ENCODE results near the gene INSM1.
"Not testable (repeated sequence)": the region's sequence is repeated elsewhere in the genome, so short reads cannot be mapped to it uniquely, and the experiment has no call there.

The INSM1 gene, protein sequence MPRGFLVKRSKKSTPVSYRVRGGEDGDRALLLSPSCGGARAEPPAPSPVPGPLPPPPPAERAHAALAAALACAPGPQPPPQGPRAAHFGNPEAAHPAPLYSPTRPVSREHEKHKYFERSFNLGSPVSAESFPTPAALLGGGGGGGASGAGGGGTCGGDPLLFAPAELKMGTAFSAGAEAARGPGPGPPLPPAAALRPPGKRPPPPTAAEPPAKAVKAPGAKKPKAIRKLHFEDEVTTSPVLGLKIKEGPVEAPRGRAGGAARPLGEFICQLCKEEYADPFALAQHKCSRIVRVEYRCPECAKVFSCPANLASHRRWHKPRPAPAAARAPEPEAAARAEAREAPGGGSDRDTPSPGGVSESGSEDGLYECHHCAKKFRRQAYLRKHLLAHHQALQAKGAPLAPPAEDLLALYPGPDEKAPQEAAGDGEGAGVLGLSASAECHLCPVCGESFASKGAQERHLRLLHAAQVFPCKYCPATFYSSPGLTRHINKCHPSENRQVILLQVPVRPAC

DNA sequence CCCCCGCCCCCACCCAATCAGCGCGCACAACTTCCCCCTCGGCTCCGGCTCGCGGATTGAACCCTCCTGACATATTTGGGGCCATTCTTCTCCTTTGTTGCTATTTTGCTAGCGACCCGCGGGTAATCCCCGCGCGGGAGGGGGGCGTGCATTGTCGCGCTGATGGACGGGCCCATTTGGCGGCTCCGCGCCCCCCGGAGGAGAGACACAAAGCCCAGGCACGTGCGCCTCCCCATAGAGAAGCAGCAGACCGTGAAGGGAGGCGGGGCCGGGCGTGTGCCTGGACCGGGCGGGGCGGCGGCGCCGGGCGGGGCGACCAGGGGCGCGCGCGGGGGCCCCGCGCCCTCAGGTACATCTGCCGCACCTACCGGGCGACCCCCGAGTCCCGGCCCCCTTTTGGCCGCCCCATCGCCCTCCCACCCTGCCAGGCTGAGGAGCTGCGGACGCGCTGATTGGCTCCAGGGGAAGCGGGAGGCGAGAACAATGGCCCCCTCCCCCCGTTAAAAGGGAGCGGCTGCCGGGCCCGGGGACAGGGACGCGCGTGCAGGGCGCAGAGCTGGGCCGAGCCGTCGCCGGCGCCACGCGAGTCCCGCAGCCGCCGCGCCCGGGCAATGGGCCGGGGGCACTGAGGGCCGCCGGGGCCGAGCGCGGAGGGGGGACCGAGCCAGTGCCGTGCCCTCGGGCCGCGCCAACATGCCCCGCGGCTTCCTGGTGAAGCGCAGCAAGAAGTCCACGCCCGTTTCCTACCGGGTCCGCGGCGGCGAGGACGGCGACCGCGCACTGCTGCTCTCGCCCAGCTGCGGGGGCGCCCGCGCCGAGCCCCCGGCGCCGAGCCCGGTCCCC, at the start of gene INSM1:
TSS of gene INSM1 (plus strand) at position 530 of the 843 bp plus-strand sequence. CDS start at position 694, 164 bp downstream.
- DNase-seq (ENCODE audit: low spot score) = no peak

DNA sequence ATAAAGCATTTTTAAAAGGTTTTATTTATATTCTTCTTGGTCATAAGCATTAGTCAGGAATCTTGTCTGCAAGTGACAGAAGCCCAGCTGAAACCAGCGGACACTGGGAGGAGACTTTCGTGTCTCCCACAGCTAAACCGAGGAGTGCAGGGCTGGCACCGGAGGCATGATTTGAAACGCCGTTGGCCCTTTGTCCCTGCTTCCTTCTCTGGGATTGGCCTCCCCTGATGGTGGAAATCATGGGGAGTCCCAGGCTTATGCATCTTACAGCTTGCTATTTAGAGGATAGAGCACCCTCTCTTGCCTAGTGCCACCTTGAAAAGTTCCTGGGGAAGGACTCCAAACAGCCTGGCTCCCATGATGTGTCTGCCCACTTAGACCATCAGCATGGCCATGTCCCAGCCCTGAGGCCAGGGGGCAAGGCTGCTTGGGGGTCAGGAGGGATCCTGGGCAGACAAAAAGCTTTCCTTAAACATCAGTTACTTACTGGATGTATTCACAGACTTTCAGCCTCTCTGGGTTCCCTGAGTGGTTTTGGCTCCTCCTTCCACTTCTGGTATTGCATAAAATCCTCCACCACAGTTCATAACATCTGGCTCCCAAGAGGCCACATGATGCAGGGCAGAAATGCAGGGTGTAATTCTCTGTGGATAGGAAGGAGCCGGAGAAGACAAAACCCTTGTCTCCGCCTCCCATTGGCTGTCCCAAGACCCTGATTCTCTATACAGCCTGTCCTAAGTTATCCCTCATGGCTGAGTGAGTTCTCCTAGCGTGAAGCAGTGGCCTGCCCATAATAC, 49.3 kb upstream of the INSM1 start:
- DNase-seq (ENCODE audit: low spot score) = no peak

DNA sequence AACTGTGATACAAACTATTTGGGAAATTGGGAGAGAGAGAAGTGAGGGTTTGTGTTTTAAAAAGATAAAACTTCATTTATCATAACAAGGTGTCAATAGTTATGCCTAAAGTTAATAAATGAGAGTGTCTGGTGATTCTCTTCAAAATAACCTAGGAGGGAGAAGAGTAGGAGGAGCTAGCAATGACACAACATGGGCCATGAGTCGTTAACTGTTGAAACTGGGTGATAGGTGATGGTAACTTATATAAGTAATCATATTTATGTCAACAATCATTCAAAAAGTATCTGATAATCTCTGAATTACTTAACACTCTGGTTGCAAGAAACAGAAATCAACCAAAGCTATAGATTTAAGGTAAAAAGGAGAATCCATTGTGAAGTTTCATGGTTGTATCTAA, 46.8 kb upstream of the INSM1 start:
- no peak for DNase-seq (ENCODE audit: low spot score)

DNA sequence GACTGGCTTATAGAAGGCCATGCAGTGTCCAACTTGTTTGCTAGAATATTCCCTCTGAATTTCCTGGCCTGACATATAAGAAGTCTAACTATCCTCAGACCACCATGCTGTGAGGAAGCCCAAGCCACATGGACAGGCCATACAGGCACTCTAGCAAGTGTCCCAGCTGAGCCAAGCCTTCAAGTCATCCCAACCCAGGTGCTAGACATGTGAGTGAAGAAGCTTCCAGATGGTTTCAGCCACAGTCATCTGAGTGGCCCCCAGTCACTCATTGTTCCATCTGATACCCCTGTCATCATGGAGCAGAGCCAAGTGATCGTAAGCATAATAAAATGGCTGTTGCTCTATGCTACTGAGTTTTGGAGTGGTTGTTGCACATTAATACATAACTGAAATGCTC, 46.0 kb upstream of the INSM1 start:
- no peak for DNase-seq (ENCODE audit: low spot score)

DNA sequence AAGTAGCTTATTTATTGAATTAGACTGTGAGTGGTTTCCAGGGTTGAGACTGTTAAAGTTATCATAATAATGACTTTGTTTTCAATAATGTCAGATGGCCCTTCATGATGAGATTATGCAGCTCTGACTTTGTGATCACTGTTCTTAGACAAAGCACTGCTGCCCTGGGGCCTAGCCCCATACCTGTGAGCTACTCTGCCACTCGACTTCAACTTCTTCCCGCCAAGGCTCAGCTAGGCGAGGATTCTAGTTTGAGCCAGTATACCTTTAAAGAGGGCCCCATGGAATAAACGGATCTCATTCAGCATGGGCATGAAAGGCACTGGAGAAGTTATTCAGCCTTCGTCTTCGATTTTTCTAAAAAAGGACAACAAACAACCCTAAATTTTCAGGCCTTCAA, 45.0 kb upstream of the INSM1 start:
- DNase-seq (ENCODE audit: low spot score) = no peak

DNA sequence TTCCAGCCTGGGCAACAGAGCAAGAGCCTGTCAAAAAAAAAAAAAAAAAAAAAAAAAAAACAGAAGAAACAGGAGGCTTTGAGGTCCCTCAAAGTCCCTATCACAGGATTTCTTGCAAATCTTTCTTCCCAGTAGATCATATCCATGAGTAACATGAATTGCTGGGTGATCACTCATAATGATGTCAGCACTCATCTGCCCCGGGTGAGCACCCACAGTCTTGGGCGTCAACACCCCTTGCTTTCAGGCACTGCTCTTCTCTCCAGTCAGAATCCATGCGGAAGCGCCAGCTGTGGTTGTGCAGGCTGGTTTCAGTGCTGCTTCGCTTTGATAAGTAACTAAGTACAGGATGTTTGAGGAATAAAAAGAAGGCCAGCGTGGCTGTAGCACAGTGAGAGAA, 40.2 kb upstream of the INSM1 start:
- no peak for DNase-seq (ENCODE audit: low spot score)

DNA sequence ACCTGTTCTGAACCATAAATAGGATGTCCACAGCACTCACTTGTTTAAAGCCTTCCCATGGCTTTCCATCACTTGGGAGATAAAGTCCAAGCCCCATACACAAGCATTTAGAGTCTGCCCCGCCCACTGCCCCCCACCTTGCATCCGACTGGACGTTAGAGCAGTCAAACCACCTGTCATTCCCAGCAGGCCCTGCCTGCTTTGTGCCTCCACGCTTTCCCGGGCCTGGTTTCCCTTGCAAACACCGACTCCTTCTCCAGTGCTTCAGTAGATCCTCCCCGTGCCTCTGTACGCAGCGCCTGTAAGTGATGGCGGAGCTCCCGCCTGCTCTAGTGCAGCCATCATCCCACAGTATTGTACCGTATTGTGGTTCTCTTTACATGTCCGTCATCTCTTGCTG, 38.3 kb upstream of the INSM1 start:
- DNase-seq (ENCODE audit: low spot score) = no peak

DNA sequence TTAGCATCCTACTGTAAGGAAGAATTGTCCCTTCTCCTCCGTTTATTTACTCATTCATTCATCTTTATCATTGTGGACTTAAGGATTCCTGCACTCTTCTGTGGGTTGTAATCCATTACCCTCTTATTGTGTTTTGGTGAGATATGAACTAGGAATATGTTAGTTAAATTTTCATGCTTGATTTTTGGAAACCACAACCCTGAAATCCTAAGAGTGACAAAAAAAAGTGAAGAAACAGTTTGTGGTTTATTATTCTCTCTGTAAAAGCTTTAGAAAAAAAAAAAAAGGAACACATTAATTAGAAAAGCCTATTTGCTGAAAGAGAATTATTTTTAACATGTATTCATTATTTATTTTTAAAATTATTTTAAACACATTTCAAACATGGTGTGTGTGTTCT, 36.7 kb upstream of the INSM1 start:
- no peak for DNase-seq (ENCODE audit: low spot score)

DNA sequence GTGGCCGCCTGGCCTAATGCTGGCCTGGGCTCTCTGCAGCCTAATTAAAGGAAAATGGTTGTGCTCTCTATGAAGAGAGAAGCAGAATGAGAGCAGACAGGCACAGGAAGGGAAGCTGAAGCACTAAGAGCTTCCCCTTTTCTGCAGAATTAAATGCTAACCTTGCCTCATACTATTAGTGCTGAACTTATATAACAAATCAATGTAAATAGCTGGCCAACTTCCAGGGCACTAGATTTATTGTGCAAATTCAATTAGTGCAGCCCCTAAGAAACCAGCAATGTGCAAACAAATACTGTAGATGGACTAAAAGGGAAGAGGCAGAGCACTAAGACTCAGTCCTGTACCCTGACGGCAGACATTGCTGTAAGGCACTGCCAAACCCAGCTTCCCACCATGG, 36.1 kb upstream of the INSM1 start:
- DNase-seq (ENCODE audit: low spot score) = no peak

DNA sequence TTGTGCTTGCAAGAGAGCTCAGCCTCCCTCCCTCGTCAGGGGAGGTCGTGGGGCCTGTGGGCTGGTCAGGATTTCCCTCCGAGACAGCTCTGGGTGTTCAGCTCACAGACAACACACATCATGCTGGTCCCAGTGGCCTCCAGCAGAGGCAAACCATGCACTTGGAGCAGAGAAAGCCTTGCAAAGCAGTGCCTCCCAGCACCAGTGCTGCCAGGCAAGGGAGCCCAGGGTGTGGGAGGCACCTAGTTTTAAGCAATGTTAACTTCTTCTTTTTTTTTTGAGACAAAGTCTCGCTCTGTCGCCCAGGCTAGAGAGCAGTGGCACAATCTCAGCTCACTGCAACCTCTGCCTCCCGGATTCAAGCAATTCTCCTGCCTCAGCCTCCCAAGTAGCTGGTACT, 34.0 kb upstream of the INSM1 start:
- DNase-seq (ENCODE audit: low spot score) = no peak

DNA sequence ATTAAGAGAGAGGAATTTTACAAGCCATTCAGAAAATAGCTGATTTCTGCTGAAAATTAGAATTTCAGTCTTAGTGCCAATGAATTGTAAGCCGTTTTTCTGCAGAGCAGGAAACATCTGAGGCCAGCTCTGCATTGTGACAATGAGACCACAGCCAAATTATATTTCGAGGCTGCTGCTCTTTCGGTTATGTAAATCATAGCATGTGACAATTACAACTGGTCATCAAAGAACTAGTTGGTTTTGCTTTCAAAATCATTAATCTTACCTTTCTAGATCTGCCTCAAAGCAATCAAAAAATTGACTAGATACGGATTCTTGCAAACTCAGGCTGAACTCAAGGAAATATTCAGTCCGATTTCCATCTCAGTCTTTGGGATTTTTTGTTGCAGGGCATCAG, 33.4 kb upstream of the INSM1 start:
- no peak for DNase-seq (ENCODE audit: low spot score)

DNA sequence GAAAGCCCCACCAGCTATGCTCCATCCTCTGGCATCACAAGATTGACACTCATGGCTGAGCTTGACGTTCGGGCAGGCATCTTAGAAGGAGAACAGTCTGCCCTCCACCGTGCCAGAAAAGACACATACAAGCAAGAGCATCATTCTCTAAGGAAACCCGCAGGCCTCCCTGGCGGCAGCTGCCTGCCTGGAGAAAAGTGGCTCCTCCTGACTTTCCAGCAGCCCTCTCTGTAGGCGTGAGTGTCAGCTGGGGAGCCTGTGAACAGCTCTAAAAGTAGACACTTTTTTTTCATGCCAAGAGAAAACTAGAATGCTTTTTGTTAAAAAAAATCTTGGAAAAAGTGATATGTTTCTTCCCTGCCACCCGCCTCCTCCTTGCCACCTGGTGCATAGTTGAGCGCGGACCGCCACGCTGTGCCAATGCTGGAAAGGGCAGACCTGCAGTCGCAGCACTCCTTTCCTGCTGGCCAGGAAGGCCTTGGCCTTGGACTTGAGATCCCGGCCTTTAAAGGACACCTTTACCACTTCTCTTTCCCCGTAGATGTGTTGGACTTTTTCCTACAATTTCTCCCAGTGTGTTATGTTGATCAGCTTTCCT, 29.7 kb upstream of the INSM1 start:
- DNase-seq (ENCODE audit: low spot score) = no peak

DNA sequence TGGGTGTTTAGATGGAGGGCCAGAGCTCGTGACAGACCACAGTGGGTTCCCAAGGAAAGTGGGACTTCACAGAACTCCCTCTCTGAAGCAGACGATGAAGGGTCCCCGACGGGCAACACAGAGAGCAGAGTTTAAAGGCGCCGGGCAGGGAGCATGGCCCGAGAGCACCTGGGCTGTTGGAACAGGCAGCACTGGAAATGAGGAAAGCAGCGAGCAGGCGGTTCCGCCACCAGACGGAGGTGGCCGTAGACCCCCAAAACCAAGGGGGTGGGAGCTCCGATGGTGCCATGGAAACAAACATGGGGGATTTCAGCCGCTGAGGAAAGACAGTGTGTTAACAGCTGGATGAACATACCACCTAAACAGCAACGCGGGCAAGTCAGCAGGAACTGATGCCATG, 27.5 kb upstream of the INSM1 start:
- DNase-seq (ENCODE audit: low spot score) = no peak

DNA sequence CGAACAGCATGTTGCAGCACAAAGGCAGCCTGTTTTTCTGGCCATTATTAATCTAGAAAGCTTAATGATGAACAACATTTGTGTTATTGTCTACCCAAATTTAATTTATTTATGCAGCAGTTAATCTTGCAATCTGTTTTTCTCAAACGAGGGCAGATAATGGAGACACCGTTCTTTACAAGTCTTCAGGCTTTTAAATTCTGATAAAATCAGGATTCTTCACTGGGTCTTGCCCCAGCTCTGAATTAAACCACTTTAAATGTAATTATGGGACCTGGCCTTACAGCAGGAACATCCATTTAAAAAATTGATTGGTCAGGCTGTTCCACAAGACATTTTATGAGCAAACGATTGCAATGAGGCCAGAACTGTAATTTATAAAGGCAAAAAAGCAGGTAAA, 26.5 kb upstream of the INSM1 start:
- no peak for DNase-seq (ENCODE audit: low spot score)

DNA sequence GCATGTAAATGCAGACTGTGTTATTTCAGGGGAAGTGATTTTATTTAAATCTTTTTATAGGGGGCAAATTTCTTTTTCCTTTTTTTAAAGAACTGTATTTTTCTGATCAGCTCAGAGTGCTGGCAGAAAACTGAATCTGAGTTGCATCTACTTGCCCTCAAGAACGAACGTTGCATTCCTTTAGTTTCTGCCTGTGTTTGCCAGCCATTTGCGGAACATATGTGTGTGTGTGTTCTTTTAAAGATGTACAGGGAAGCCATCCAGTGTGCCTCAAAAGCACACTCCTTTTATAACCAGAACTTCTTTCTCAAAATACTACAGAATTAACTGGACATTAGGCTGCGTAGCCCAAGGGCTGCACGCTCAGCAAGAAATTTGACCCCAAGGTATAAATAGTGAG, 25.8 kb upstream of the INSM1 start:
- no peak for DNase-seq (ENCODE audit: low spot score)

DNA sequence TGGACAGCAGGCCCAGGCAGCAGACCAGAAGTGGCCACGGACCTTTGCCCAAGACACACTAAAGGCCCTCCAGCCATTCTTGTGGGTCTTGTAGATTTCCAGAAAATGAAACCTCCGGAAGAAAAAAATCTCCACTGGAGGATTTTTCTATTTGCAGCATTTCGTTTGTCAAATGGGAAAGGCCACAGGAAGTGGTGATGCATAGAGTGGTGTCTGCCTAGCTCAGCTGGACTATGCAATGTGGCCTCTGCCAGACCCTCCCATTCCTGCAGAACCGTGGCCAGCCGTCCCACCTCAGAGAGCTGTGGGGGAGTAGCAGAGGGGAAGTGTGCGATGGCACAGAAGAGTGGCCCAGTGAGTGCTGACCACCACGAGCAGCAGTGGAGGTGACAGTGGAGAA, 24.0 kb upstream of the INSM1 start:
- no peak for DNase-seq (ENCODE audit: low spot score)

DNA sequence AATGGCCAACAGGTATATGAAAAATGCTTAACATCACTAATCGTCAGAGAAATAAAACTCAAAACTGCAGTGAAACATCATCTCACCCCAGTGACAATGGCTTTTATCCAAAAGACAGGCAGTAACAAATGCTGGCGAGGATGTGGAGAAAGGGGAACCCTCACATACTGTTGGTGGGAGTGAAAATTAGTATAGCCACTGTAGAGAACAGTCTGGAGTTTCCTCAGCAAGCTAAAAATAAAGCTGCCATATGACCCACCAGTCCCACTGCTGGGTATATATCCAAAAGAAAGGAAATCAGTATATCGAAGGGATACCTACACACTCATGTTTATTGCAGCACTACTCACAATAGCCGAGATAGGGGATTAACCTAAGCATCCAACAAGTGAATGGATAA, 23.4 kb upstream of the INSM1 start:
- no peak for DNase-seq (ENCODE audit: low spot score)

DNA sequence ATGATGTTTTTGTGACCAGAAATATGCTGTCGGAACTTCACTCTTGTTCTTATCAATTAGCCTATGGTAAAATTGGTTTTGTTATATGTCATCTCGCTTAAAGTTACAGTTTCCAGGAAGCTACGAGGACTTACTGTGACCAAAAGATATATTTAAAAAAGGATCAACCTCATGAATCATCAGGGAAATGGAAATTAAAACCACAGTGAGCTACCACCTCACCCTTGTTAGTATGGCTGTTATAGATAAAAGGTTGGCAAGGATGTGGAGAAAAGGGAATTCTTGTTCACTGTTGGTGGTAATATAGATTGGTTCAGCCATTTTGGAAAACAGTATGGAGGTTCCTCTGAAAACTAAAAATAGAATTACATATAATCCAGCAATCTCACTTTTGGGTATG, 14.3 kb upstream of the INSM1 start:
- DNase-seq (ENCODE audit: low spot score) = no peak

DNA sequence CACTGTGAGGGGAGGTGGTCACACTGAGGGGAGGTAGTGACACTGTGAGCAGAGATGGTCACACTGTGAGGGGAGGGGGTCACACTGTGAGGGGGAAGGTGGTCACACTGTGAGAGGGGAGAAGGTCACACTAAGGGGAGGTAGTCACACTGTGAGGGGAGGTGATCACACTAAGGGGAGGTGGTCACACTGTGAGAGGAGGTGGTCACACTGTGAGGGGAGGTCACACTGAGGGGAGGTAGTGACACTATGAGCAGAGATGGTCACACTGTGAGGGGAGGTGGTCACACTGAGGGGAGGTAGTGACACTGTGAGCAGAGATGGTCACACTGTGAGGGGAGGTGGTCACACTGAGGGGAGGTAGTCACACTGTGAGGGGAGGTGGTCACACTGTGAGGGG, 12.4 kb upstream of the INSM1 start:
- DNase-seq (ENCODE audit: low spot score) = not testable (repeated sequence)

DNA sequence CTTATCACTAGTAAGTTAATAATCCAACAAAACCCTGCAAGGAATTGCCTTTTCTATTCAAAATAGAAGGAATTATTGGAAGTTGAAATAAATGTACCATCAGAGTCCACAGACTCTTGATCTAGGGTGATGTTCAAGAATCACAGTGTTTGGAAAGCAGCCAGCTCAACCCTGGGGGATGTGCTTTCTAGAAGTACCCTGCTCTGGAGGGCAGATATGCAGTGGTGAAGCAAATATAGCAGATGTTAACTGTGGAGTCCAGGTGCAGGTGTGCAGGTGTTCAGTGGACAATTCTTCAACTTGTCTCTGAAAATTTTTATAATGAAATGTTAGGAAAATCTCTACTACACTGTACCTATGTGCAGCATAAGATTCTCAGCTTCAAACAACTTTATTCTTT, 9.1 kb upstream of the INSM1 start:
- DNase-seq (ENCODE audit: low spot score) = no peak

DNA sequence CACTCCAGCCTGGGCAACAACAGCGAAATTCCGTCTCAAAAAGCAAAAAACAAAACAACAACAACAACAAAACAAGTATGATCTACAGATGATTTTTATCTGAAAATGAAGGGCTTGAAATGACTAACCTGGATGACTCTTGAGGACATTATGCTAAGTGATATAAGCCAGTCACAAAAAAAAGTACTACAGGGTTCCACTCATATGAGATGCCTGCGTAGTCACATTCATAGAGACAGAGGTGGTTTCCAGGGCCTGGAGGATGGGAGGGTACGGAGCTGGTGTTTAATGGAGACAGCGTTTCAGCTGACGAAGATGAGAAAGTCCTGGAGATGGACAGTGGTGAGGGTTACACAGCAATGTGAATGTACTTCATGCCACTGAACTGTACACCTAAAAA, 8.3 kb upstream of the INSM1 start:
- DNase-seq (ENCODE audit: low spot score) = no peak

DNA sequence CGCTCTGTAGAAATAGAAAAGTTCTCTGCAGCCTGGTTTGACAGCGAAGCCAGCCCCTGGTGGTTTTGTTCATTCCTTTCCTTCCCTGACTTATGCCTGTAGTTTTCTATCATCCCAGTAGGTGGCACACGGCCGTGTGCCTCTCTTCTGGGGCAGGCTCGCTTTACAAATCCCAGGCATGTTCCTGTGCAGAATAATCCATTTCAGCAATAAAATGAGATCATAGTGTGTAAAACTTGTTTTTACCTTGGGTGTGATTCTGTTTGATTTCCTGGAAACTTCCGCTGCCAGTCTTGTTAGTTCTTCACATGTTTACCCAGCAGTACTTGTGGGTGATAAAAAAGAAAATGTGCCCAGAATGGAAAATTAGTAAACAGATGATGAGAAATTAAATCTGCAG, 7.4 kb upstream of the INSM1 start:
- DNase-seq (ENCODE audit: low spot score) = no peak
